Measurements from ENCODE around the gene NTF3.

NTF3 gene

GRCh38 chr12:5507401-5507935 is 75.6 kb downstream of the NTF3 start:
- no peaks in the 10 kb centered on the region for H3F3A ChIP-seq (ENCODE audit: control insufficient read depth, insufficient read depth)
- no peaks in the 10 kb centered on the region for H3K36me3 ChIP-seq (ENCODE audit: control insufficient read depth, low read length)
- H3K27ac ChIP-seq (ENCODE audit: low read depth, low read length), result no peak overlapping the region
- TF ChIP-seq EZH2phosphoT487 (IDR thresholded peaks at IDR 0.05; ENCODE audit: borderline replicate concordance, low read length), result no peak
- no peak for TF ChIP-seq CTCF (IDR thresholded peaks at IDR 0.05; ENCODE audit: low read depth, low read length, poor library complexity, severe bottlenecking)
- no peaks in the 10 kb centered on the region for H4K20me1 ChIP-seq (ENCODE audit: control insufficient read depth, insufficient read depth, low read depth, low read length)
- H3K9me2 ChIP-seq (replicated peaks; ENCODE audit: control insufficient read depth, low read length), result no peaks in the 10 kb centered on the region
- H3K27me3 ChIP-seq (ENCODE audit: control insufficient read depth, low read length), result no peaks in the 10 kb centered on the region
- no peaks in the 10 kb centered on the region for H3K79me2 ChIP-seq (ENCODE audit: control insufficient read depth, low read length)
- H3K4me2 ChIP-seq (ENCODE audit: low read length), result no peak overlapping the region
- H3K4me3 ChIP-seq (ENCODE audit: low read length), result no peak overlapping the region
- H3K9me3 ChIP-seq (ENCODE audit: control insufficient read depth, insufficient read depth, low read length), result no peaks in the 10 kb centered on the region
- peaks cover 22% of the 10 kb centered on the region for H3K4me1 ChIP-seq (ENCODE audit: control insufficient read depth, low read length)

- TF ChIP-seq EZH2phosphoT487 (IDR thresholded peaks at IDR 0.05; ENCODE audit: borderline replicate concordance, low read length) (no peak), CTCF (IDR thresholded peaks at IDR 0.05; ENCODE audit: low read depth, low read length, poor library complexity, severe bottlenecking) (no peak)
- Histone ChIP-seq H3K27ac (ENCODE audit: low read depth, low read length) (no peak overlapping the region), H3K79me2 (ENCODE audit: control insufficient read depth, low read length) (no peaks in the 10 kb centered on the region), H3K4me3 (ENCODE audit: low read length) (no peak overlapping the region), H3K9me2 (replicated peaks; ENCODE audit: control insufficient read depth, low read length) (no peaks in the 10 kb centered on the region), H3K36me3 (ENCODE audit: control insufficient read depth, low read length) (no peaks in the 10 kb centered on the region), H4K20me1 (ENCODE audit: control insufficient read depth, insufficient read depth, low read depth, low read length) (no peaks in the 10 kb centered on the region), H3K4me2 (ENCODE audit: low read length) (no peak overlapping the region), H3K9me3 (ENCODE audit: control insufficient read depth, insufficient read depth, low read length) (no peaks in the 10 kb centered on the region), H3K27me3 (ENCODE audit: control insufficient read depth, low read length) (no peaks in the 10 kb centered on the region), H3F3A (ENCODE audit: control insufficient read depth, insufficient read depth) (no peaks in the 10 kb centered on the region), H3K4me1 (ENCODE audit: control insufficient read depth, low read length) (peaks cover 22% of the 10 kb centered on the region)
Observed at GRCh38 chr12:5507944-5508343, 76.0 kb downstream of the NTF3 start.

GRCh38 chr12:5509102-5509501 is 77.2 kb downstream of the NTF3 start:
- Histone ChIP-seq H3K79me2 (ENCODE audit: control insufficient read depth, low read length) (no peaks in the 10 kb centered on the region), H4K20me1 (ENCODE audit: control insufficient read depth, insufficient read depth, low read depth, low read length) (no peaks in the 10 kb centered on the region), H3K27me3 (ENCODE audit: control insufficient read depth, low read length) (no peaks in the 10 kb centered on the region), H3K4me1 (ENCODE audit: control insufficient read depth, low read length) (peaks cover 22% of the 10 kb centered on the region), H3K9me2 (replicated peaks; ENCODE audit: control insufficient read depth, low read length) (no peaks in the 10 kb centered on the region), H3K4me3 (ENCODE audit: low read length) (no peak overlapping the region), H3K9me3 (ENCODE audit: control insufficient read depth, insufficient read depth, low read length) (no peaks in the 10 kb centered on the region), H3K36me3 (ENCODE audit: control insufficient read depth, low read length) (no peaks in the 10 kb centered on the region), H3K27ac (ENCODE audit: low read depth, low read length) (no peak overlapping the region), H3F3A (ENCODE audit: control insufficient read depth, insufficient read depth) (no peaks in the 10 kb centered on the region), H3K4me2 (ENCODE audit: low read length) (no peak overlapping the region)
- TF ChIP-seq EZH2phosphoT487 (IDR thresholded peaks at IDR 0.05; ENCODE audit: borderline replicate concordance, low read length), result no peak
- no peak for TF ChIP-seq CTCF (IDR thresholded peaks at IDR 0.05; ENCODE audit: low read depth, low read length, poor library complexity, severe bottlenecking)
